ENCODE measurements around the gene PNCK. TPM values are rescaled to one million over a fixed set of nuclear protein-coding genes. Genes with fewer than 3 reads are reported as not detected.
"Not testable (repeated sequence)": the region's sequence is repeated elsewhere in the genome, so short reads cannot be mapped to it uniquely, and the experiment has no call there.

PNCK gene
- total RNA-seq, 1 experiment from 2014 or later = 0.60 TPM

DNA sequence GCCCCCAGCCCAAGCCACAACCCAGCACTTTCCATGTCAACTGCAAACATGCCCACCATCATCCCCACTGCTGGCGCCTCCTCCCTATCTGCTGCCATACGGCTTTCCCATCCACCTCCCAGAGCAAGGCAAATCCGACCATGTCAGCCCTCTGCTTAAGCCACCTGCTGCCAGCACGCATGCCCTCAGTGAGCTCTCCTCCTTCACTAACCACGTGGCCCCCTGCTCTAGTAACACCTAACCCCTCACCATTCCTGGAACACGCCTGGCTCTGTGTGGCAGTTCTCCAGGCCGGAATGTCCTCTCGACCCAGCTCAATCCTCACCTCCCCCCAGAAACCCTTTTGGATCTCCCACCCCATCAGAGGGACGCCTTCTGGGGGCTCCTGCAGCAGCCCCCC, 33.2 kb upstream of the PNCK start:
- no TSS peak for BruUV-seq (replicated peaks)
- Histone ChIP-seq H3K9me3 (ENCODE audit: low read depth, low read length, poor library complexity, severe bottlenecking) (no peaks in the 10 kb centered on the region), H3K4me3 (ENCODE audit: low read depth, low read length, poor library complexity, severe bottlenecking) (no peak overlapping the region), H3K27ac (ENCODE audit: low read depth, low read length, poor library complexity, severe bottlenecking) (no peak overlapping the region), H3K4me1 (ENCODE audit: insufficient read depth, low read length, poor library complexity, severe bottlenecking) (no peaks in the 10 kb centered on the region), H3K27me3 (replicated peaks; ENCODE audit: insufficient read depth, low read depth, low read length, poor library complexity) (no peaks in the 10 kb centered on the region), H3K36me3 (ENCODE audit: insufficient read depth, low read length, poor library complexity, severe bottlenecking) (peaks cover 5% of the 10 kb centered on the region)
- CTCF ChIA-PET = interaction anchor here (0.5 kb wide), 1 partner anchor 39 kb away, joined by 5 read pairs; no protein-coding TSS in a partner anchor
- POLR2A ChIA-PET (ENCODE audit: low non-redundant PET) = no interaction called here
- DNase-seq (ENCODE audit: low spot score) = no peak
- intact Hi-C loops (cut with micrococcal nuclease; ENCODE audit: unreplicated experiment) = no loop called here
- TF ChIP-seq, protein P1, sequence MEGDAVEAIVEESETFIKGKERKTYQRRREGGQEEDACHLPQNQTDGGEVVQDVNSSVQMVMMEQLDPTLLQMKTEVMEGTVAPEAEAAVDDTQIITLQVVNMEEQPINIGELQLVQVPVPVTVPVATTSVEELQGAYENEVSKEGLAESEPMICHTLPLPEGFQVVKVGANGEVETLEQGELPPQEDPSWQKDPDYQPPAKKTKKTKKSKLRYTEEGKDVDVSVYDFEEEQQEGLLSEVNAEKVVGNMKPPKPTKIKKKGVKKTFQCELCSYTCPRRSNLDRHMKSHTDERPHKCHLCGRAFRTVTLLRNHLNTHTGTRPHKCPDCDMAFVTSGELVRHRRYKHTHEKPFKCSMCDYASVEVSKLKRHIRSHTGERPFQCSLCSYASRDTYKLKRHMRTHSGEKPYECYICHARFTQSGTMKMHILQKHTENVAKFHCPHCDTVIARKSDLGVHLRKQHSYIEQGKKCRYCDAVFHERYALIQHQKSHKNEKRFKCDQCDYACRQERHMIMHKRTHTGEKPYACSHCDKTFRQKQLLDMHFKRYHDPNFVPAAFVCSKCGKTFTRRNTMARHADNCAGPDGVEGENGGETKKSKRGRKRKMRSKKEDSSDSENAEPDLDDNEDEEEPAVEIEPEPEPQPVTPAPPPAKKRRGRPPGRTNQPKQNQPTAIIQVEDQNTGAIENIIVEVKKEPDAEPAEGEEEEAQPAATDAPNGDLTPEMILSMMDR (conservative IDR thresholded peaks at IDR 0.05; ENCODE audit: low read depth, low read length) = no peak
- no peak for TF ChIP-seq EZH2 (IDR thresholded peaks at IDR 0.05; ENCODE audit: borderline replicate concordance, low read depth, low read length, poor library complexity, severe bottlenecking)

DNA sequence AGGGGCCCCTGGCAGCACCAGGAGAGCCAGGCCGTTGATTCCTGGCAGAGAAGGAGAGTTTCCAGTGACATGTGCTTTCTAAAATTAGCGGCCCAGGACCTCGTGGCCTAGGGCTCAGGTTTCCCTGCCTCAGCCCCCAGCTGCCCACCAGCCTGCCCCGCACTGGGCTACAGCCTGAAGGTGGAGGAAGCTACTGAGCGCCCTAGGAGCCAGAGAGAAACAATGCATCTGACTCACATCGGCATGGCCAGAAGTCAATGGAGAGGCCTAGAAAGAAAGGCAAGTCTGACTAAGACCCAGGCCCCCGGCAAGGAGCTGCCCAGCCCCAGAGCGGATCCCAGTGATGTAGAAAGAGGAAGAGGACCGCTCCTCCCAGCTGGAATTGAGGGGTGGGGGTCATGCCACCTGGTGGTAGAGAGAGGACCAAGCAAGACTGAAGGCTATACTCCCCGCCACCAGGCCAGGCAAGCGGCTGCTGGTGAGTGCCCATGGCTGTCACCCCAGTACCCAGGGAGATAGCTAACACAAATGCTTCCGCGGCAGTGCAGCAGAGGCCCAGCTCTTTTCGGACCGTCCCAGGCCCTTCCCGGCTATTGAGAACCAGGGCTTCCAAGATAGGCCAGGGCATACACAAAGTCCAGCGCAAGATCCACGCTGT, 31.9 kb upstream of the PNCK start:
- POLR2A ChIA-PET (ENCODE audit: low non-redundant PET); H3K27me3 ChIP-seq (replicated peaks; ENCODE audit: insufficient read depth, low read depth, low read length, poor library complexity); BruUV-seq (replicated peaks); H3K4me3 ChIP-seq (ENCODE audit: low read depth, low read length, poor library complexity, severe bottlenecking); H3K4me1 ChIP-seq (ENCODE audit: insufficient read depth, low read length, poor library complexity, severe bottlenecking); H3K9me3 ChIP-seq (ENCODE audit: low read depth, low read length, poor library complexity, severe bottlenecking); H3K27ac ChIP-seq (ENCODE audit: low read depth, low read length, poor library complexity, severe bottlenecking); H3K36me3 ChIP-seq (ENCODE audit: insufficient read depth, low read length, poor library complexity, severe bottlenecking); DNase-seq (ENCODE audit: low spot score); intact Hi-C loops (cut with micrococcal nuclease; ENCODE audit: unreplicated experiment): not testable (repeated sequence)
- CTCF ChIA-PET = interaction anchor here (0.9 kb wide), 1 partner anchor 48 kb away, joined by 3 read pairs; no protein-coding TSS in a partner anchor

DNA sequence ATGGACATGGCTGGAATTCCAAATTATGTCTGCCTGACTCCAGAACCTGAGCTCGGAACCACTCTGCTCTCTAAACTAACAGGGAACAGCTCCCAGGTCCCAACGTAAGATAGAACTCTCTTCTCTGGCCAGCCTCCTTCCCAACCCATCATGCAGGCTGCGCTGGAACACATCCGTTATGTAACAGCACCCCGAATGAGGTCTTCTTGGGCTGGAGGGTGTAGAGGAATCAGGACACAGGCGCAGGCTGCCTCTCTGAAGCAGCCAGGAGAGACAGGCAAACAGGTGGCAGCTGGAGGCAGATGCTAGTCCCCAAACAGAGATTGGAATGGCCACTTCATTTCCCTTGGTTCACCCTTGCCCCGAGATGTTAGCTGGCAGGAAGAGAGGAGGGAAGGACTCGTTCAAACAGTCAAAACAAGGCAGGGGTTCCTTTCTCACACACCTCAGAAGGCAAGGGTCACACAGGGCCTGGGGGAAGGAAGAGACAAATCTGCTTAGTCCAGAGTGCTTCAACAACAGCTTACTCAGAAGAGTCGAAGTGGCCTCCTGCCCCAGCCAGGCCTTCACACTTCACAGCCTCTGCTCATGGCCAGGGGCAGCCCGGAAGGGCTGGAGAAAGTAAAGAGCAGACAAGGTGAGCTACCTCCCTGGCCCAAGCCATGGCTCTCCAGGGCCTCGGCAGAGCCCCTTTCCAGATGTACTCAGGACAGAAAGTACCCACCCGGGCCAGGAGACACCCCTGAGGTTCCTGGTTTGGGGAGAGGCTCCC, 31.2 kb upstream of the PNCK start:
- intact Hi-C loops (cut with micrococcal nuclease; ENCODE audit: unreplicated experiment); H3K27ac ChIP-seq (ENCODE audit: low read depth, low read length, poor library complexity, severe bottlenecking); H3K36me3 ChIP-seq (ENCODE audit: insufficient read depth, low read length, poor library complexity, severe bottlenecking); H3K27me3 ChIP-seq (replicated peaks; ENCODE audit: insufficient read depth, low read depth, low read length, poor library complexity); H3K4me3 ChIP-seq (ENCODE audit: low read depth, low read length, poor library complexity, severe bottlenecking); POLR2A ChIA-PET (ENCODE audit: low non-redundant PET); BruUV-seq (replicated peaks); H3K9me3 ChIP-seq (ENCODE audit: low read depth, low read length, poor library complexity, severe bottlenecking); DNase-seq (ENCODE audit: low spot score); H3K4me1 ChIP-seq (ENCODE audit: insufficient read depth, low read length, poor library complexity, severe bottlenecking): not testable (repeated sequence)
- CTCF ChIA-PET = interaction anchor here (0.9 kb wide), 1 partner anchor 47 kb away, joined by 3 read pairs; no protein-coding TSS in a partner anchor

DNA sequence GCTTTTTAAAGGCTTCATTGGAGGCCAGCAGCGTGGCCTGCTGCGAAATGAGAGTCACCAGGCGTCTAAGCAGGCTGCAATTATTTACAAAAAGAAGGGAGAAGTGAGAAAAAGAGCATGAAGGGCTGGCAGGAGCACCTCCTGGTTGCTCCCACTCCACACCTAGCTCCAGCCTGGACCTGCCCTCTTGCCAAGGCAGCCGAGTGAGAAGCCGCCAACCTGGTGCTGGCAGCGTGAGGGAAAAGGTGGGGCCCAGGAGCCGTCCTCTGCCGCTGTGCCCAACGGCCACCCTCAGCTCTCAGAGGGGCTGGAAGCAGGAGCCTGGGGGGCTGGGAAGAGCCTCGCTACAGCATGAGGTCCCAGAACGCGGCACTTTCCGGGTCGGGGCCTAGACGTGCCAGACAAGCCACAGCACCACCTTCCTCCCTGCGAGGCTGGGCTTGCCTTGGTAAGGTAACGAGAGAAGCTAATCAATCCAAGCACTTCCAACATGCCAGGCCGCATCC, 30.5 kb upstream of the PNCK start:
- Histone ChIP-seq H3K27me3 (replicated peaks; ENCODE audit: insufficient read depth, low read depth, low read length, poor library complexity) (no peaks in the 10 kb centered on the region), H3K27ac (ENCODE audit: low read depth, low read length, poor library complexity, severe bottlenecking) (no peak overlapping the region), H3K4me3 (ENCODE audit: low read depth, low read length, poor library complexity, severe bottlenecking) (no peak overlapping the region), H3K36me3 (ENCODE audit: insufficient read depth, low read length, poor library complexity, severe bottlenecking) (peaks cover 5% of the 10 kb centered on the region), H3K4me1 (ENCODE audit: insufficient read depth, low read length, poor library complexity, severe bottlenecking) (no peaks in the 10 kb centered on the region), H3K9me3 (ENCODE audit: low read depth, low read length, poor library complexity, severe bottlenecking) (no peaks in the 10 kb centered on the region)
- DNase-seq (ENCODE audit: low spot score) = no peak
- no TSS peak for BruUV-seq (replicated peaks)
- ChIA-PET POLR2A (ENCODE audit: low non-redundant PET) (no interaction called here), CTCF (no interaction called here)
- intact Hi-C loops (cut with micrococcal nuclease; ENCODE audit: unreplicated experiment) = no loop called here
- TF ChIP-seq, protein P1 (conservative IDR thresholded peaks at IDR 0.05; ENCODE audit: low read depth, low read length) = no peak
- TF ChIP-seq EZH2 (IDR thresholded peaks at IDR 0.05; ENCODE audit: borderline replicate concordance, low read depth, low read length, poor library complexity, severe bottlenecking) = no peak

Data from A673 (cell line).